ENCODE measurements around the gene LCLAT1. TPM values are rescaled to one million over a fixed set of nuclear protein-coding genes. Genes with fewer than 3 reads are reported as not detected.
"Not testable (repeated sequence)": the region's sequence is repeated elsewhere in the genome, so short reads cannot be mapped to it uniquely, and the experiment has no call there.

The LCLAT1 gene
- total RNA-seq, 4 donors from 2014 or later: 10.3 to 20.6 (median 17.7) TPM

- Histone ChIP-seq H3K36me3 (peaks cover 9% of the 10 kb centered on the region), H3K4me3 (no peak overlapping the region), H3K4me1 (no peaks in the 10 kb centered on the region), H3K27me3 (no peaks in the 10 kb centered on the region), H3K9me3 (no peaks in the 10 kb centered on the region), H3K27ac (no peak overlapping the region)
- DNase-seq (ENCODE audit: low spot score in 2 of 2): no peak
- TF ChIP-seq POLR2AphosphoS5 (IDR thresholded peaks at IDR 0.05) (no peak), POLR2A (IDR thresholded peaks at IDR 0.05) (no peak), EP300 (IDR thresholded peaks at IDR 0.05) (no peak), CTCF (IDR thresholded peaks at IDR 0.05) (no peak)
- WGBS: 92% methylated on average over 5 of the region's 5 CpGs
These were observed 192.8 kb downstream of the LCLAT1 start for GRCh38 chr2:30639836-30640235.

- no peak for DNase-seq (ENCODE audit: low spot score in 2 of 2)
- TF ChIP-seq EP300 (IDR thresholded peaks at IDR 0.05): no peak
- TF ChIP-seq POLR2AphosphoS5 (IDR thresholded peaks at IDR 0.05): no peak
- TF ChIP-seq CTCF (IDR thresholded peaks at IDR 0.05): no peak
- no peak for TF ChIP-seq POLR2A (IDR thresholded peaks at IDR 0.05)
- 68% methylated on average over 3 of the region's 3 CpGs for WGBS
- H3K27ac ChIP-seq: no peak overlapping the region
- H3K9me3 ChIP-seq: no peaks in the 10 kb centered on the region
- H3K4me3 ChIP-seq: no peak overlapping the region
- H3K27me3 ChIP-seq: no peaks in the 10 kb centered on the region
- no peaks in the 10 kb centered on the region for H3K4me1 ChIP-seq
- peaks cover 9% of the 10 kb centered on the region for H3K36me3 ChIP-seq
These were observed 194.8 kb downstream of the LCLAT1 start for GRCh38 chr2:30641765-30642345.

GRCh38 chr2:30643013-30643412 lies 196.0 kb downstream of the LCLAT1 start:
- not testable (repeated sequence) for H3K4me1 ChIP-seq; H3K27ac ChIP-seq; H3K36me3 ChIP-seq; H3K4me3 ChIP-seq; H3K9me3 ChIP-seq; H3K27me3 ChIP-seq; DNase-seq (ENCODE audit: low spot score in 2 of 2)
- WGBS: 97% methylated on average over 3 of the region's 4 CpGs

- Histone ChIP-seq H3K4me1 (no peaks in the 10 kb centered on the region), H3K27me3 (no peaks in the 10 kb centered on the region), H3K27ac (no peak overlapping the region), H3K4me3 (no peak overlapping the region), H3K9me3 (no peaks in the 10 kb centered on the region), H3K36me3 (peaks cover 9% of the 10 kb centered on the region)
- no peak for TF ChIP-seq POLR2AphosphoS5 (IDR thresholded peaks at IDR 0.05)
- TF ChIP-seq EP300 (IDR thresholded peaks at IDR 0.05): no peak
- TF ChIP-seq POLR2A (IDR thresholded peaks at IDR 0.05): no peak
- TF ChIP-seq CTCF (IDR thresholded peaks at IDR 0.05): no peak
- 92% methylated on average over 3 of the region's 3 CpGs for WGBS
- no peak for DNase-seq (ENCODE audit: low spot score in 2 of 2)
These were observed 196.6 kb downstream of the LCLAT1 start for GRCh38 chr2:30643674-30644073.

GRCh38 chr2:30645081-30645744 lies 198.2 kb downstream of the LCLAT1 start:
- Histone ChIP-seq H3K27me3 (no peaks in the 10 kb centered on the region), H3K9me3 (no peaks in the 10 kb centered on the region), H3K27ac (no peak overlapping the region), H3K36me3 (peaks cover 9% of the 10 kb centered on the region), H3K4me1 (no peaks in the 10 kb centered on the region), H3K4me3 (no peak overlapping the region)
- WGBS: 98% methylated on average over 3 of the region's 3 CpGs
- DNase-seq (ENCODE audit: low spot score in 2 of 2): no peak
- no peak for TF ChIP-seq POLR2A (IDR thresholded peaks at IDR 0.05)

- Histone ChIP-seq H3K27ac (no peak overlapping the region), H3K9me3 (no peaks in the 10 kb centered on the region), H3K4me1 (no peaks in the 10 kb centered on the region), H3K27me3 (no peaks in the 10 kb centered on the region), H3K4me3 (no peak overlapping the region), H3K36me3 (peaks cover 6% of the 10 kb centered on the region)
- no peak for TF ChIP-seq POLR2AphosphoS5 (IDR thresholded peaks at IDR 0.05)
- no peak for TF ChIP-seq CTCF (IDR thresholded peaks at IDR 0.05)
- no peak for TF ChIP-seq POLR2A (IDR thresholded peaks at IDR 0.05)
- no peak for TF ChIP-seq EP300 (IDR thresholded peaks at IDR 0.05)
- WGBS: 95% methylated on average over 3 of the region's 3 CpGs
- DNase-seq (ENCODE audit: low spot score in 2 of 2): no peak
These were observed 198.7 kb downstream of the LCLAT1 start for GRCh38 chr2:30645745-30646119.

Data from suprapubic skin (tissue), 4 donors.